ENCODE data around the gene PAX2.

The PAX2 gene

GRCh38 chr10:100867261-100867963 lies 122.0 kb downstream of the PAX2 start:
- Mint-ChIP-seq H3K9me3 (no peaks in the 10 kb centered on the region), H3K4me3 (no peak overlapping the region), H3K4me1 (peaks cover 6% of the 10 kb centered on the region), H3K27ac (no peak overlapping the region), H3K36me3 (no peaks in the 10 kb centered on the region), H3K27me3 (peaks cover 48% of the 10 kb centered on the region)
- no peak for ATAC-seq

DNA sequence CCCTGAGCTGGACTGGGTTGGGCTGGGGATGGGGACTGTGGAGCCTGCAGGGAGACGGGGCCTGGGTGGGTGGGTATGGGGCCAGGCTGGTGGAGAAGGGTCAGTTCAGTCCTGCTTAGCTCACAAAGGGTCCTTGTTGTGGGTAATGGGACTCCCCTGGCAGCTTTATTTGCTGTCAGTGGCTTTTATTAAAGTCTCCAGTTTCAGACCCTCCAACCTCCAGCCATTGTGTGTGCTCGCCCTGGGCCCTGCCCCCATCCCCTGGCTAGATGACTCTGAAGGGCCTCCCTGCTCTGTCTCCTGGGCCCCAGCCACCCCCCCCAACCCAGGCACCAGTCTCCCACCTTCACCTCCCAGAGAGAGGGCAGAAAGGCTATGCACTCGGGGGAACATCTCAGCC lies 123.0 kb downstream of the PAX2 start:
- Mint-ChIP-seq H3K27ac (no peak overlapping the region), H3K27me3 (peaks cover 48% of the 10 kb centered on the region), H3K9me3 (no peaks in the 10 kb centered on the region), H3K36me3 (no peaks in the 10 kb centered on the region), H3K4me3 (no peak overlapping the region), H3K4me1 (peaks cover 6% of the 10 kb centered on the region)
- ATAC-seq, result no peak

DNA sequence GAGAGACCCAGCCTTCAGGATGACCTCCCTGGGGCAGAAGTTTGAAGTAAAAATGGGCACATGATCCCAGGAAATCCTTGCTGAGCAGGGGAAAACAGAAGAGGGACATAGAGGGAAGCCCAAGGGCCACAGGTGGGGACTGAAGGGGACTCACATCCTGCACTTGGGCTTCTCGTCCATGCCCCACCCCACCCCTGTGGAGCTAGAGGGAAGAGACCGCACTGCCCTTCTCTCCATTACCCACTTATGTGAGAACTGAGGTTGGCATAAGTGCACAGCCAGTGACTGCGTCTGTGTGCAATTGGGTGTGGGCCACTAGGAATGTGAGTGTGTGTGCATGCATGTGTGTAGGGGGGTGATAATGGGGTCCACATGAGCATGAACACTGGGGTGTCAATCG lies 124.0 kb downstream of the PAX2 start:
- Mint-ChIP-seq H3K4me1 (peaks cover 6% of the 10 kb centered on the region), H3K27me3 (peaks cover 47% of the 10 kb centered on the region), H3K36me3 (no peaks in the 10 kb centered on the region), H3K27ac (no peak overlapping the region), H3K4me3 (no peak overlapping the region), H3K9me3 (no peaks in the 10 kb centered on the region)
- no peak for ATAC-seq

DNA sequence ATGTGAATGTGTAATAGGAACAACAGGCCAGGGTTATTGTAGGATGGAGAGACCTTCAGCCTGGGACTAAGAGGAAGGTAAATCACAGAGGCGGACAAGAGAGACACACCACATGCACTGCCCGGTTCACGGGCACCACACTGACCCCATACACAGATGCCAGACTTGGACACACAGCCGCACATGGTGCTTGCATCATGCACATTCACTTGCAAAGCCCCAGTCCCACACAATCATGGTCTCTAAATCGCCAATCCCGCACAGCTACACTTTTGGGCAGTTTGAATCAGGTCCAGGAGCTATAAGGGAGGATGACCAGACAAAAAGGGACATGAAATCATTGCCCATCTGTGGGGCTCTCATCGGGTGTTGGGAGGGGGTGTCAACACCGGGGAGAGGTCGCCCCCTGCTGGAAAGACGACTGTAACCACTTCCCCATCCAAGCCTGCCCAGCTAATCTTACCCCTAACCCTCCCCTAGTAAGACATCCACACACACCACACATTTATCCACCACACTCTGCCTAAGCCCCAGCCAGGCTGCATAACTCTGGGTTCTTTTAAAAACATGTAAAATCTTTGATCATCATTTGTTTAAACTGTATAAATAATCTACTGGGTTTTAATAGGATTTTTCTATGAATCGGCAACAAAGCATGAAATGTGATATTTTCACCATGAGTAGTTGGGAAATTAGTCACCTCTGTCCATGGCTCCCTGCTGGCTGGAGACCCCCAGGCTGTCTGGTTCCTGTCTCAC lies 126.8 kb downstream of the PAX2 start:
- H3K27ac Mint-ChIP-seq, result no peak overlapping the region

DNA sequence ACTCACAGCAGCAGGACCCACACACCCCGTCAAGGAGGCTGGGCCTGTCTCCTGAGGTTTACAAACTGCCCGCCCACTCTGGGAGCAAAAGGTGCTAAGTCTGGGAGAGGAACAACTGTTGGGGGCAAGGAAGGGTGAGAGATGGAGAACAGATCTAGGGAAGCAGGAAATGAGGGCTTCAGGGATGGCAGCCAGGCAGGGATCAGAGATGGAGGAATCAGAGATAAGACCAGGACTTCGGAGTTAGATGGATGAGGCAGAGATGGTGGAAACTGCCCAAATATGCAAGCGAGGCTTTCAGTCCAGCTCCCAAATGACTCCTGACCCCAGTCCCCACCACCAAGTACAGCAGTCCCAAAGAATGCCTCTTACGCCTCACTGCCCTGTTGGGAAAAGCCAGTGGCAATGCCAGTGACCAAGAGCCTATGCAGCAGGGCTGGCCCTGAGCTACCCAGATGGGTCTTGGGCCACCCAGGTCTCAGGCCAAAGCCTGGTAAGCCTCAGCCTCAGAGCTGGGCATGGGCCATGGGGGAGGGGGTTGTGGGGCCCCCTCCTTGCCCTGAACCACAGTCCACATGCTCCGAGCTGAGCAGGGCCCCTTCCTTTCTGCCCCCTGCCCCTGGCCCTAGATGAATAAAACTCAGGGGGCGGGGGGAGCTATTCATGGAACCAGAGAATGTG lies 127.9 kb downstream of the PAX2 start:
- Mint-ChIP-seq H3K27me3 (peaks cover 40% of the 10 kb centered on the region), H3K36me3 (no peaks in the 10 kb centered on the region), H3K27ac (no peak overlapping the region), H3K4me1 (no peaks in the 10 kb centered on the region), H3K9me3 (no peaks in the 10 kb centered on the region), H3K4me3 (no peak overlapping the region)
- ATAC-seq, result no peak

More for the DNA sequence above, 126.8 kb downstream of the PAX2 start:
- no peaks in the 10 kb centered on the region for H3K36me3 Mint-ChIP-seq
- no peak overlapping the region for H3K4me3 Mint-ChIP-seq
- H3K9me3 Mint-ChIP-seq, result no peaks in the 10 kb centered on the region
- peak; percentile 63 for ATAC-seq
- peaks cover 34% of the 10 kb centered on the region for H3K27me3 Mint-ChIP-seq
- H3K4me1 Mint-ChIP-seq, result no peaks in the 10 kb centered on the region

GRCh38 chr10:100873827-100874326 lies 128.5 kb downstream of the PAX2 start:
- Mint-ChIP-seq H3K9me3 (no peaks in the 10 kb centered on the region), H3K27ac (no peak overlapping the region), H3K27me3 (peaks cover 46% of the 10 kb centered on the region), H3K4me1 (no peaks in the 10 kb centered on the region), H3K36me3 (no peaks in the 10 kb centered on the region), H3K4me3 (no peak overlapping the region)
- ATAC-seq, result no peak

GRCh38 chr10:100874702-100875483 lies 129.5 kb downstream of the PAX2 start:
- peaks cover 52% of the 10 kb centered on the region for H3K27me3 Mint-ChIP-seq
- no peaks in the 10 kb centered on the region for H3K4me1 Mint-ChIP-seq
- no peak for ATAC-seq
- H3K27ac Mint-ChIP-seq, result no peak overlapping the region
- no peaks in the 10 kb centered on the region for H3K36me3 Mint-ChIP-seq
- no peak overlapping the region for H3K4me3 Mint-ChIP-seq
- no peaks in the 10 kb centered on the region for H3K9me3 Mint-ChIP-seq

- Mint-ChIP-seq H3K9me3 (no peaks in the 10 kb centered on the region), H3K27me3 (peaks cover 52% of the 10 kb centered on the region), H3K4me3 (no peak overlapping the region), H3K27ac (no peak overlapping the region), H3K36me3 (no peaks in the 10 kb centered on the region), H3K4me1 (no peaks in the 10 kb centered on the region)
- no peak for ATAC-seq
These were observed 130.2 kb downstream of the PAX2 start for GRCh38 chr10:100875484-100876166.

GRCh38 chr10:100876585-100877460 lies 131.4 kb downstream of the PAX2 start:
- no peak for ATAC-seq

GRCh38 chr10:100877461-100877850 lies 132.1 kb downstream of the PAX2 start:
- H3K36me3 Mint-ChIP-seq, result no peaks in the 10 kb centered on the region
- H3K4me3 Mint-ChIP-seq, result no peak overlapping the region
- H3K27me3 Mint-ChIP-seq, result peaks cover 53% of the 10 kb centered on the region
- no peak overlapping the region for H3K27ac Mint-ChIP-seq
- no peak for ATAC-seq
- H3K4me1 Mint-ChIP-seq, result no peaks in the 10 kb centered on the region
- no peaks in the 10 kb centered on the region for H3K9me3 Mint-ChIP-seq

More at GRCh38 chr10:100876585-100877460, 131.4 kb downstream of the PAX2 start:
- Mint-ChIP-seq H3K9me3 (no peaks in the 10 kb centered on the region), H3K27ac (no peak overlapping the region), H3K4me3 (no peak overlapping the region), H3K4me1 (no peaks in the 10 kb centered on the region), H3K27me3 (peaks cover 52% of the 10 kb centered on the region), H3K36me3 (no peaks in the 10 kb centered on the region)

DNA sequence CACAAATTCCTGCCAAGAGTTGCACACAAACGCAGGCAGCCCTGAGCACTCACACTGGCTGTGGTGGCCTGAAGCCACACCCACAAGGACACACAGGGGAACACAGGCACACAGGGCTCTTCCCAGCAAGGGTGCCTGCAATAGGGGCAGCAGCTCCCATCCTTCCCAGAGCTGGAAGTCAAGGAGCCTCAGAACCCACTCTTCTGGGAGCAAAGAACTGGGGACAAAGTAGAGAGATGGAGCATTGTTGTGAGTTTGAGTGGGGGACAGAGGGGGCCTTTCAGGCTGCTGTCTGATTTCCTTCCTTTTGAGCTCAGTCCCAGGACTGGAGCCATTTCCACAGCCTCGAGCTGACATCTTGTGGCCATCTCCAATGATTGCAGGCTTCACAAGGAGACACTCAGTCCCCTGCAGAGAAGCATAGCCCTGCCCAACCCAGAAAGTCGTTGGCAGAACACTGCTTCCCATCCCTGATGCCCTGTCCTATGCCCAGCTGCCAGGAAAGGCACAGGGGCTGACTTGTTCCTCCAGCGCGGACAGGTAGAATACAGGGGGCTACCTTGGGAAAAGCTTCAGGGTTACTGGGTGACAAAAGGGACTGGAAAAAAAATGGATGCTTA lies 133.0 kb downstream of the PAX2 start:
- H3K27ac Mint-ChIP-seq, result no peak overlapping the region
- no peaks in the 10 kb centered on the region for H3K4me1 Mint-ChIP-seq
- H3K27me3 Mint-ChIP-seq, result peaks cover 49% of the 10 kb centered on the region
- H3K36me3 Mint-ChIP-seq, result no peaks in the 10 kb centered on the region
- H3K9me3 Mint-ChIP-seq, result no peaks in the 10 kb centered on the region
- no peak overlapping the region for H3K4me3 Mint-ChIP-seq
- peak; percentile 62 for ATAC-seq
